ENCODE results near the gene TBCD. TPM values are rescaled to one million over a fixed set of nuclear protein-coding genes. Genes with fewer than 3 reads are reported as not detected.

Gene TBCD
- total RNA-seq, 1 experiment from 2014 or later: 129 TPM

DNA sequence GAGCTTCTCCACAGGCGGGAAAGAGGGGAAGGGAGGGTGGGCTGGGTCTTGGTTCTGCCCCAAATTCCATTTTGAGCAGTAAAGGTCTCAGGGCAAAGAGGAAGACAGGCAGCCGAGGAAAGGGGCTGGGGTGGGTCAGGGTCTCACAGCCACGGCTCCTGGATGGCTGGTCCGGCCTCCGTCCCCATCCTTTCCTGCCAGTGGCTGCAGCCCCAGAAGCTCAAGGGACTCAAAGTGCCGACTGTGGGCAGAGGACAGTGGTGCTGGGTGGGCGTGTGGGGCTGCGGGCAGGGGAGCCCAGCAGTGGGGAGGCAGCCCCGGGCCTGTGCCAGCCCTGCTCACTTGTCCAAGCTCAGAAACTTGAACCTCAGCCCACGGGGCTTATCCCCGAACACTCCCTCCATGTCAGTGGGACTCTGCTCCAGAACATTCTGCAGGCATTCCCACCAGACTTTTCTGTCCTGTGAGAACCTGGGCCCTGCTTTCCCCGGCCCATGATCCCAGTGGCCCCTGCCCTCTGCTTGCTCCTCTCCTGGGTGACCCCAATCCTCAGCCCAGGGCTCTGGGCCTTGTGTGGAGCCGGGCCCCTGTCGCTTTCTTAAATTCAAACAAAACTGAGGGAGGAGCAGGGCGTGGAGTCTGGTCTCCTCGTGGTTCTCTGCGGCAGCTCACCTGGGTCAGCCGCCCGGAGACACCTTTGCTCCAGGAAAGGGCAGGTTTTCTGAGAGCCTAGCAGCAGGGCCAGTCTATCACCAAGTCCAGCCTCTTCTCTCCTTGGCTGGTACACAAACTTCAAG is 209.7 kb downstream of the TBCD start:
- no peak overlapping the region for H3K27ac ChIP-seq (ENCODE audit: insufficient read length, low read depth, low read length)
- H3K23ac ChIP-seq (ENCODE audit: insufficient read length, low read depth, low read length): no peak overlapping the region
- no peak overlapping the region for H3K18ac ChIP-seq (ENCODE audit: insufficient read length, low read depth, low read length)
- no peak overlapping the region for H3K4me3 Mint-ChIP-seq
- H2BK5ac ChIP-seq (ENCODE audit: insufficient read length, low read length): no peak overlapping the region
- peaks cover 5 to 9% of the 10 kb centered on the region in 2 experiments for H3K4me1 Mint-ChIP-seq
- H2BK12ac ChIP-seq (ENCODE audit: insufficient read length, low read depth, low read length): no peak overlapping the region
- no peaks in the 10 kb centered on the region for H4K20me1 ChIP-seq (ENCODE audit: control insufficient read depth, insufficient read depth, insufficient read length)
- no peak overlapping the region for H4K91ac ChIP-seq (ENCODE audit: insufficient read length, low read depth, low read length)
- no peak overlapping the region for H3K14ac ChIP-seq (ENCODE audit: insufficient read depth, low read length)
- peaks cover 4 to 11% of the 10 kb centered on the region in 2 experiments; a peak in 4 of 5 replicates for H3K9me3 Mint-ChIP-seq
- no peak overlapping the region for H2BK120ac ChIP-seq (ENCODE audit: low read depth, low read length, poor library complexity, severe bottlenecking)
- no peaks in the 10 kb centered on the region for H3K9me3 ChIP-seq (ENCODE audit: control insufficient read depth, low read depth, low read length)
- no peak overlapping the region for H2BK15ac ChIP-seq (ENCODE audit: low read depth, low read length)
- DNase-seq: peak; percentile 26
- no peaks in the 10 kb centered on the region for H3K27me3 ChIP-seq (ENCODE audit: insufficient read depth, low read length)
- H2BK20ac ChIP-seq (ENCODE audit: low read depth, low read length, poor library complexity, severe bottlenecking): no peak overlapping the region
- H3K79me1 ChIP-seq (ENCODE audit: insufficient read depth, low read depth, low read length, poor library complexity, severe bottlenecking): no peaks in the 10 kb centered on the region
- peaks cover 6% of the 10 kb centered on the region for H3K23me2 ChIP-seq (ENCODE audit: insufficient read length, low read depth, low read length, poor library complexity, severe bottlenecking)
- H3K27ac Mint-ChIP-seq: no peak overlapping the region
- H3T11ph ChIP-seq (ENCODE audit: low read length): no peak overlapping the region
- WGBS (ENCODE audit: extremely low coverage, insufficient read length, low lambda C conversion rate): no CpG with 5 or more reads among the region's 19 CpGs
- no peak overlapping the region for H3K9ac ChIP-seq (ENCODE audit: extremely low read depth, insufficient read length, low read length)
- H3K4ac ChIP-seq (ENCODE audit: low read depth, low read length): no peak overlapping the region
- no peaks in the 10 kb centered on the region for H3K4me1 ChIP-seq (ENCODE audit: insufficient read depth, low read length)
- H3K36me3 Mint-ChIP-seq (ENCODE audit: insufficient read depth in 1 of 3, low read depth in 3 of 3): peaks cover 15 to 21% (median 20%) of the 10 kb centered on the region in 3 experiments
- H3K27me3 Mint-ChIP-seq (ENCODE audit: low read depth): no peaks in the 10 kb centered on the region
- H3K56ac ChIP-seq (ENCODE audit: insufficient read length, low read depth, low read length): no peak overlapping the region
- no peak overlapping the region for H3K4me2 ChIP-seq (ENCODE audit: insufficient read depth, insufficient read length, low read length)
- TF ChIP-seq, protein P1, sequence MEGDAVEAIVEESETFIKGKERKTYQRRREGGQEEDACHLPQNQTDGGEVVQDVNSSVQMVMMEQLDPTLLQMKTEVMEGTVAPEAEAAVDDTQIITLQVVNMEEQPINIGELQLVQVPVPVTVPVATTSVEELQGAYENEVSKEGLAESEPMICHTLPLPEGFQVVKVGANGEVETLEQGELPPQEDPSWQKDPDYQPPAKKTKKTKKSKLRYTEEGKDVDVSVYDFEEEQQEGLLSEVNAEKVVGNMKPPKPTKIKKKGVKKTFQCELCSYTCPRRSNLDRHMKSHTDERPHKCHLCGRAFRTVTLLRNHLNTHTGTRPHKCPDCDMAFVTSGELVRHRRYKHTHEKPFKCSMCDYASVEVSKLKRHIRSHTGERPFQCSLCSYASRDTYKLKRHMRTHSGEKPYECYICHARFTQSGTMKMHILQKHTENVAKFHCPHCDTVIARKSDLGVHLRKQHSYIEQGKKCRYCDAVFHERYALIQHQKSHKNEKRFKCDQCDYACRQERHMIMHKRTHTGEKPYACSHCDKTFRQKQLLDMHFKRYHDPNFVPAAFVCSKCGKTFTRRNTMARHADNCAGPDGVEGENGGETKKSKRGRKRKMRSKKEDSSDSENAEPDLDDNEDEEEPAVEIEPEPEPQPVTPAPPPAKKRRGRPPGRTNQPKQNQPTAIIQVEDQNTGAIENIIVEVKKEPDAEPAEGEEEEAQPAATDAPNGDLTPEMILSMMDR (conservative IDR thresholded peaks at IDR 0.05): no peak
- no peak overlapping the region for H4K5ac ChIP-seq (ENCODE audit: insufficient read length, low read depth, low read length)
- H3K79me2 ChIP-seq (ENCODE audit: insufficient read depth, low read length): no peaks in the 10 kb centered on the region
- H2AK5ac ChIP-seq (ENCODE audit: insufficient read length, low read length): no peak overlapping the region
- no peak overlapping the region for H4K8ac ChIP-seq (replicated peaks; ENCODE audit: insufficient read length, low read depth, low read length)
- H2AFZ ChIP-seq (ENCODE audit: low read length): no peak overlapping the region
